MCF 10A (cell line): ENCODE measurements around the gene CLEC9A. TPM values are rescaled to one million over a fixed set of nuclear protein-coding genes. Genes with fewer than 3 reads are reported as not detected.

Experiments used
- BruUV-seq: library from RNA; stranded (reverse); fragments of 400-500 nt; replicated peaks from 2 replicates; lab custom pipeline; 2021; lab: Mats Ljungman, UMichigan
- CTCF ChIA-PET: fragments of 300-600 bp; sonication (Branson Sonifier 250); formaldehyde crosslinking; extraction: SDS; loops from one replicate; lab custom pipeline; 2021; ENCODE audit warnings: antibody characterized with exemption, inconsistent platforms; lab: Yijun Ruan, JAX
- POLR2A ChIA-PET: fragments of 300-600, 350-650 bp; sonication (Branson Sonifier 250); formaldehyde crosslinking; extraction: SDS; loops from one replicate; lab custom pipeline; 2020; ENCODE audit warnings: antibody characterized with exemption, inconsistent platforms; lab: Yijun Ruan, JAX
- DNase-seq: peaks from one replicate; pipeline ENCODE4 v3.0.0-alpha.2; 2018; ENCODE audit not compliant: unreplicated experiment
- H3K27ac Mint-ChIP-seq: one replicate; pipeline ENCODE4 v1.8.0; 2022; ENCODE audit warnings: mild to moderate bottlenecking, low read depth, mixed read lengths; ENCODE audit not compliant: unreplicated experiment
- H3K27me3 Mint-ChIP-seq: one replicate; pipeline ENCODE4 v1.8.0; 2022; ENCODE audit warnings: mixed read lengths; ENCODE audit not compliant: insufficient read depth, unreplicated experiment
- H3K36me3 Mint-ChIP-seq: one replicate; pipeline ENCODE4 v1.8.0; 2022; ENCODE audit warnings: mild to moderate bottlenecking, moderate library complexity, mixed read lengths; ENCODE audit not compliant: insufficient read depth, unreplicated experiment
- H3K4me1 Mint-ChIP-seq: one replicate; pipeline ENCODE4 v1.8.0; 2022; ENCODE audit warnings: mixed read lengths; ENCODE audit not compliant: insufficient read depth, unreplicated experiment
- H3K4me3 Mint-ChIP-seq: one replicate; pipeline ENCODE4 v1.8.0; 2022; ENCODE audit warnings: mild to moderate bottlenecking, moderate library complexity, mixed read lengths; ENCODE audit not compliant: unreplicated experiment
- H3K9me3 Mint-ChIP-seq: one replicate; pipeline ENCODE4 v1.8.0; 2022; ENCODE audit warnings: mixed read lengths; ENCODE audit not compliant: unreplicated experiment
- intact Hi-C: fragments of 100-400 bp; cut with micrococcal nuclease; formaldehyde crosslinking; loops from 2 replicates; pipeline ENCODE4 v1.14.1; 2022
- total RNA-seq: library from RNA; stranded (reverse); gene quantifications from 2 replicates; pipeline ENCODE4 v1.2.3, GENCODE V29; 2022
- TF ChIP-seq, protein P1 (sequence below): fragments of 200-600 bp; IDR thresholded peaks from one replicate; pipeline ENCODE4 v1.8.0; 2022; ENCODE audit warnings: antibody characterized with exemption, mild to moderate bottlenecking; ENCODE audit not compliant: unreplicated experiment

CLEC9A gene
- total RNA-seq, 1 experiment from 2014 or later, result not detected

DNA sequence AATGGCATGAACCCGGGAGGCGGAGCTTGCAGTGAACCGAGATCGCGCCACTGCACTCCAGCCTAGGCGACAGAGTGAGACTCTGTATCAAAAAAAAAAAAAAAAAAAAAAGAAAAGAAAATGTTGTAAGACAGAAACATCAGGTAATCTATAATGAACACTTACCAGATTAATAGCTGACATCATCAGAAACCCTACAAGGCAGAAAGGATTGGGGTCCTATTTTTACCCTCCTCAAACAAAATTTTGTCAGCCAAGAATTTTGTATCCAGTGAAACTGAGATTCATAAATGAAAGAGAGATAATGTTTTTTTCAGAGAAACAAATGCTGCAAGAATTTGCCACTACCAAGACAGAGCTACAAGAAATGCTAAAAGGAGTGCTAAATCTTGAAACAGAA is 54.3 kb downstream of the CLEC9A start:
- no peak for DNase-seq
- POLR2A ChIA-PET, result no interaction called here
- H3K27ac Mint-ChIP-seq, result no peak overlapping the region
- no TSS peak for BruUV-seq
- TF ChIP-seq, protein P1, sequence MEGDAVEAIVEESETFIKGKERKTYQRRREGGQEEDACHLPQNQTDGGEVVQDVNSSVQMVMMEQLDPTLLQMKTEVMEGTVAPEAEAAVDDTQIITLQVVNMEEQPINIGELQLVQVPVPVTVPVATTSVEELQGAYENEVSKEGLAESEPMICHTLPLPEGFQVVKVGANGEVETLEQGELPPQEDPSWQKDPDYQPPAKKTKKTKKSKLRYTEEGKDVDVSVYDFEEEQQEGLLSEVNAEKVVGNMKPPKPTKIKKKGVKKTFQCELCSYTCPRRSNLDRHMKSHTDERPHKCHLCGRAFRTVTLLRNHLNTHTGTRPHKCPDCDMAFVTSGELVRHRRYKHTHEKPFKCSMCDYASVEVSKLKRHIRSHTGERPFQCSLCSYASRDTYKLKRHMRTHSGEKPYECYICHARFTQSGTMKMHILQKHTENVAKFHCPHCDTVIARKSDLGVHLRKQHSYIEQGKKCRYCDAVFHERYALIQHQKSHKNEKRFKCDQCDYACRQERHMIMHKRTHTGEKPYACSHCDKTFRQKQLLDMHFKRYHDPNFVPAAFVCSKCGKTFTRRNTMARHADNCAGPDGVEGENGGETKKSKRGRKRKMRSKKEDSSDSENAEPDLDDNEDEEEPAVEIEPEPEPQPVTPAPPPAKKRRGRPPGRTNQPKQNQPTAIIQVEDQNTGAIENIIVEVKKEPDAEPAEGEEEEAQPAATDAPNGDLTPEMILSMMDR, result no peak
- H3K4me3 Mint-ChIP-seq, result no peak overlapping the region
- no peaks in the 10 kb centered on the region for H3K9me3 Mint-ChIP-seq
- intact Hi-C loops, result no loop called here
- no peaks in the 10 kb centered on the region for H3K36me3 Mint-ChIP-seq
- CTCF ChIA-PET, result interaction anchor here (0.6 to 0.7 kb wide), 2 partner anchors 14 to 33 kb away, joined by 3 read pairs; no protein-coding TSS in a partner anchor
- no peaks in the 10 kb centered on the region for H3K27me3 Mint-ChIP-seq
- peaks cover 6% of the 10 kb centered on the region for H3K4me1 Mint-ChIP-seq

DNA sequence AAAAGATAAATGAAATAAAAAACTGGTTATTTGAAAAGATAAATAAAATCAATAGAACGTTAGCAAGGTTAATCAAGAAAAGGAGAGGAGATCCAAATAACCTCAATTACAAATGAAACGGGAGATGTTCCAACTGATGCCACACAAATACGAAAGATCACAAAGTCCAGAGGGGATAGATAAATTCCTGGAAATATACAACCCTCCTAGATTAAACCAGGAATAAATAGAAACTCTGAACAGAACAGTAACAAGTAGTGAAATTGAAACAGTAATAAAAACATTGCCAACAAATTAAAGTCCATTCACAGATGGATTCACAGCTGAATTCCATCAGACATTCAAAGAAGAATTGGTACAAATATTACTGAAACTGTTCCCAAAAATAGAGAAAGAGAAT is 55.9 kb downstream of the CLEC9A start:
- TF ChIP-seq, protein P1, result no peak
- intact Hi-C loops, result no loop called here
- POLR2A ChIA-PET, result no interaction called here
- Mint-ChIP-seq H3K9me3 (no peaks in the 10 kb centered on the region), H3K27me3 (no peaks in the 10 kb centered on the region), H3K4me3 (no peak overlapping the region), H3K36me3 (no peaks in the 10 kb centered on the region), H3K4me1 (peaks cover 6% of the 10 kb centered on the region), H3K27ac (no peak overlapping the region)
- no TSS peak for BruUV-seq
- CTCF ChIA-PET, result no interaction called here
- no peak for DNase-seq

DNA sequence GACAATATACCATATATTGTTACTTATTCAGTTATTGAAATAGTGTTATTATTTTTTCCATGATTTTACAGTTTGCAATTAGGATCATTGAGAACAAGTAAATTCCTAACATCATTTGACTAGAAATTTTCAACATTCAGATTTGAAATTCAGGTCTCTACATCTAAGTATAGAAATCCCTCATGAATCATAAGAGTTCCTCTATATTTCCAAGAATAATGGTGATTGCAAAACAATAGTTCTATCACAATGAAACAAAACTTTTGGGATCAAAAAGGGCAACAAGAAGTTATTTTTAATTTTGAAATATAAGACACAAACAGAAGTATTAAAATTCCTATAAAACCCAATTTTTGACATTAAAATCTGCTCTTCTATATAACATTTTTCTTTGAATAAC is 57.5 kb downstream of the CLEC9A start:
- Mint-ChIP-seq H3K4me1 (no peaks in the 10 kb centered on the region), H3K4me3 (no peak overlapping the region), H3K36me3 (no peaks in the 10 kb centered on the region), H3K27ac (no peak overlapping the region), H3K9me3 (no peaks in the 10 kb centered on the region), H3K27me3 (no peaks in the 10 kb centered on the region)
- CTCF ChIA-PET, result no interaction called here
- intact Hi-C loops, result no loop called here
- TF ChIP-seq, protein P1, result no peak
- BruUV-seq, result no TSS peak
- DNase-seq, result no peak
- POLR2A ChIA-PET, result no interaction called here

DNA sequence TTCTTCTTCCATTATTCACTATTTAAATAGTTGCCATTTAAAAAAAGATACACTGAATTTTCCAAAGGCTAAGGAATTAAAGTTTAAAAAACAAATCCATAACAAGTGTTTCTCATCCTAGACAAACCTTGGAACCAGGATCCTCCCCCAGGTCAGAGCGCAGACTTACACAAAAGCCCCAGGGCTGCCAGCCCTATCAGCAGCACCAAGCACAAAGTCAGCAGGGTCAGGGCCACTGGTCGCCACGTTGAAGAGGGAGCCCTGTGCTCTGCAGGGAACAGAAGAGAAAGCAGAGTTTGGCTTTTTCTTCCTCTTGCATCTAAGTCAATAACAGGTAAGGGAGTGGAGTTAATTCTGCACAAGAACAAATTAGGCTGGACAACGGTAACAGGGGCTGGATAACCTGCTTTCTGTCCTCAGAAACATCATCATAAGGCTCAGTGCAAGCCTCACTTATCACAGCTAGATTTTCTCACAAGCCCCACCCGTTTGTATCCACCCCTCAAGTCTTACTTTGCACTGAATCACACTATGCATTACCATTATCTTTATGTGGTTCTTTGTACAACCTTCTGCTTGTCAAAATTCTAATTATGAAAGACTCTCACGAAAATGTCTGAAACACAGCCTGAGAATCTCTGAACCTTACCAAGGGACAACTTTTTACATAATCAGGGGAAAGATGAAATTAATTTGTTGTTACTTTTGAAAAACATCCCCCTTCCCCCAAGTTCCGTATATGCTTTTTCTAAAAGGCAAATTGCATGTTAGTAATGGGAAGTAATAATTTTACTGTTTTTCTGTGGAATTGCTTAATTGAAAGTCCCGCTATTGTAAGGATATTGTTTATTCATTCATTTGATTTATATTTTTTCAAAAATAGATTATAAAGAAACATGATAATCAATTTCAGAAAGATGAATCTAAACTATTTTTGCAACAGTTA is 58.7 kb downstream of the CLEC9A start:
- TF ChIP-seq, protein P1, result no peak

More for the DNA sequence above, 58.7 kb downstream of the CLEC9A start:
- Mint-ChIP-seq H3K36me3 (no peaks in the 10 kb centered on the region), H3K27ac (no peak overlapping the region), H3K9me3 (no peaks in the 10 kb centered on the region), H3K27me3 (no peaks in the 10 kb centered on the region), H3K4me1 (no peaks in the 10 kb centered on the region), H3K4me3 (no peak overlapping the region)
- ChIA-PET CTCF (interaction anchor here (1.1 kb wide), 1 partner anchor 55 kb away, joined by 4 read pairs; no protein-coding TSS in a partner anchor), POLR2A (no interaction called here)
- BruUV-seq, result no TSS peak
- intact Hi-C loops, result no loop called here
- no peak for DNase-seq
